Measurements from ENCODE around the gene RAD51B. TPM values are rescaled to one million over a fixed set of nuclear protein-coding genes. Genes with fewer than 3 reads are reported as not detected.

Gene RAD51B
- total RNA-seq, 1 experiment from 2014 or later: 16.7 TPM

- Histone ChIP-seq H2BK5ac (ENCODE audit: insufficient read length, low read length) (no peak overlapping the region), H4K20me1 (ENCODE audit: control insufficient read depth, insufficient read depth, insufficient read length) (no peaks in the 10 kb centered on the region), H2BK120ac (ENCODE audit: low read depth, low read length, poor library complexity, severe bottlenecking) (no peak overlapping the region), H3K9me3 (ENCODE audit: control insufficient read depth, low read depth, low read length) (no peaks in the 10 kb centered on the region), H4K5ac (ENCODE audit: insufficient read length, low read depth, low read length) (no peak overlapping the region), H3K27ac (ENCODE audit: insufficient read length, low read depth, low read length) (no peak overlapping the region), H3K23me2 (ENCODE audit: insufficient read length, low read depth, low read length, poor library complexity, severe bottlenecking) (no peaks in the 10 kb centered on the region), H3K23ac (ENCODE audit: insufficient read length, low read depth, low read length) (no peak overlapping the region), H4K8ac (replicated peaks; ENCODE audit: insufficient read length, low read depth, low read length) (no peak overlapping the region), H3K56ac (ENCODE audit: insufficient read length, low read depth, low read length) (no peak overlapping the region), H2AK5ac (ENCODE audit: insufficient read length, low read length) (no peak overlapping the region), H3T11ph (ENCODE audit: low read length) (no peak overlapping the region), H2AFZ (ENCODE audit: low read length) (no peak overlapping the region), H3K27me3 (ENCODE audit: insufficient read depth, low read length) (no peaks in the 10 kb centered on the region), H2BK15ac (ENCODE audit: low read depth, low read length) (no peak overlapping the region), H3K79me2 (ENCODE audit: insufficient read depth, low read length) (no peaks in the 10 kb centered on the region), H3K18ac (ENCODE audit: insufficient read length, low read depth, low read length) (no peak overlapping the region), H3K4me1 (ENCODE audit: insufficient read depth, low read length) (peaks cover 4% of the 10 kb centered on the region; the same call in 1 of the 2 replicates), H2BK12ac (ENCODE audit: insufficient read length, low read depth, low read length) (no peak overlapping the region), H2BK20ac (ENCODE audit: low read depth, low read length, poor library complexity, severe bottlenecking) (no peak overlapping the region), H3K4me2 (ENCODE audit: insufficient read depth, insufficient read length, low read length) (no peak overlapping the region), H3K79me1 (ENCODE audit: insufficient read depth, low read depth, low read length, poor library complexity, severe bottlenecking) (no peaks in the 10 kb centered on the region), H4K91ac (ENCODE audit: insufficient read length, low read depth, low read length) (no peak overlapping the region), H3K14ac (ENCODE audit: insufficient read depth, low read length) (no peak overlapping the region), H3K9ac (ENCODE audit: extremely low read depth, insufficient read length, low read length) (no peak overlapping the region), H3K4ac (ENCODE audit: low read depth, low read length) (no peak overlapping the region)
- Mint-ChIP-seq H3K27ac (no peak overlapping the region), H3K9me3 (no peaks in the 10 kb centered on the region; a peak in 1 of 5 replicates), H3K4me1 (peaks cover 18 to 23% of the 10 kb centered on the region in 2 experiments), H3K36me3 (ENCODE audit: insufficient read depth in 1 of 3, low read depth in 3 of 3) (no peaks in the 10 kb centered on the region; a peak in 1 of 7 replicates), H3K27me3 (ENCODE audit: low read depth) (peaks cover 5% of the 10 kb centered on the region; the same call in 1 of the 2 replicates), H3K4me3 (no peak overlapping the region)
- TF ChIP-seq CTCF (conservative IDR thresholded peaks at IDR 0.05): no peak
- no CpG with 5 or more reads among the region's 2 CpGs for whole genome bisulfite sequencing (ENCODE audit: extremely low coverage, insufficient read length, low lambda C conversion rate)
- DNase-seq: no peak
These were observed 941.2 kb downstream of the RAD51B start for GRCh38 chr14:68760761-68761160.
